Sigmoid colon (tissue), 7 donors: ENCODE measurements around the gene LDLRAD3. TPM values are rescaled to one million over a fixed set of nuclear protein-coding genes. Genes with fewer than 3 reads are reported as not detected.
A peak's percentile ranks its signal among the peaks of the same experiment; 100 is the strongest.
"Not testable (repeated sequence)": the region's sequence is repeated elsewhere in the genome, so short reads cannot be mapped to it uniquely, and the experiment has no call there.

Experiments
- DNase-seq: peaks from one replicate; pipeline ENCODE4 v3.0.0-alpha.2; 2019
- H3K27ac ChIP-seq, 4 donors: fragments of 200-600 bp; sonication (generic); one replicate each; pipeline ENCODE4 v1.5.1; 2016 to 2019; ENCODE audit warnings: mild to moderate bottlenecking in 1 of 4
- H3K27me3 ChIP-seq, 3 donors: fragments of 200-600 bp; sonication (generic); one replicate each; pipeline ENCODE4 v1.5.1; 2019; ENCODE audit warnings: mild to moderate bottlenecking in 1 of 3
- H3K36me3 ChIP-seq, 4 donors: fragments of 200-600 bp; sonication (generic); one replicate each; pipeline ENCODE4 v1.5.1; 2016 to 2019
- H3K4me1 ChIP-seq, 4 donors: fragments of 200-600 bp; sonication (generic); one replicate each; pipeline ENCODE4 v1.5.1; 2017 to 2019
- H3K4me3 ChIP-seq, 4 donors: fragments of 200-600 bp; sonication (generic); one replicate each; pipeline ENCODE4 v1.5.1; 2017 to 2019; ENCODE audit warnings: mild to moderate bottlenecking in 2 of 4, moderate library complexity in 1 of 4
- H3K9me3 ChIP-seq, 4 donors: fragments of 200-600 bp in 3 of 4; sonication (generic) in 3 of 4; one replicate each; pipeline versions ENCODE4 v1.5.1 to v1.6.1; 2013 to 2019
- CTCF ChIP-seq, 4 experiments: fragments of 450-650 bp in 3 of 4; fragments of 200-600 bp in 1 of 4; IDR thresholded peaks; one replicate each; pipeline ENCODE4 v1.5.1; 2016 to 2019; ENCODE audit warnings: antibody characterized with exemption in 4 of 4, mild to moderate bottlenecking in 3 of 4, moderate library complexity in 2 of 4
- EP300 ChIP-seq, 4 donors: sonication (generic); formaldehyde crosslinking; IDR thresholded peaks; one replicate each; pipeline ENCODE4 v1.6.1; 2017; ENCODE audit warnings: antibody characterized with exemption in 4 of 4
- POLR2A ChIP-seq, 2 donors: fragments of 450-650 bp; IDR thresholded peaks; one replicate each; pipeline ENCODE4 v1.6.1; 2016; ENCODE audit warnings: antibody characterized with exemption in 2 of 2, mild to moderate bottlenecking in 2 of 2, moderate library complexity in 2 of 2
- POLR2AphosphoS5 ChIP-seq, 4 donors: sonication (generic); formaldehyde crosslinking; IDR thresholded peaks; one replicate each; pipeline ENCODE4 v1.6.1; 2017; ENCODE audit warnings: antibody characterized with exemption in 4 of 4
- WGBS, 2 donors: extraction: QIAGEN DNeasy Blood & Tissue Kit; methylation state at CpG; one replicate each; pipeline ENCODE4 v1.1.7; 2013; 5-methylcytosine and 5-hydroxymethylcytosine counted together
- intact Hi-C: fragments of 100-400 bp; cut with DNase I; formaldehyde crosslinking; loops from one replicate; pipeline ENCODE4 v1.15.1; 2023
- polyA plus RNA-seq, 3 donors: library from polyadenylated mRNA; stranded (reverse); fragments of 200-250 nt; gene quantifications; one replicate each; pipeline ENCODE4 v1.2.3, GENCODE V29; 2013
- total RNA-seq, 4 donors: library from RNA; depleted of rRNA; stranded (reverse); fragments of >200 nt; gene quantifications; one replicate each; pipeline ENCODE4 v1.1.0, GENCODE V29; 2016
- donor health status: healthy with polysubstance abuse.
- donor health status: Bipolar disorder and iron deficiency.
- donor health status: healthy.

Gene LDLRAD3
- total and polyA plus RNA-seq, 7 donors: 0.23 to 23.4 (median 10.2) TPM

DNA sequence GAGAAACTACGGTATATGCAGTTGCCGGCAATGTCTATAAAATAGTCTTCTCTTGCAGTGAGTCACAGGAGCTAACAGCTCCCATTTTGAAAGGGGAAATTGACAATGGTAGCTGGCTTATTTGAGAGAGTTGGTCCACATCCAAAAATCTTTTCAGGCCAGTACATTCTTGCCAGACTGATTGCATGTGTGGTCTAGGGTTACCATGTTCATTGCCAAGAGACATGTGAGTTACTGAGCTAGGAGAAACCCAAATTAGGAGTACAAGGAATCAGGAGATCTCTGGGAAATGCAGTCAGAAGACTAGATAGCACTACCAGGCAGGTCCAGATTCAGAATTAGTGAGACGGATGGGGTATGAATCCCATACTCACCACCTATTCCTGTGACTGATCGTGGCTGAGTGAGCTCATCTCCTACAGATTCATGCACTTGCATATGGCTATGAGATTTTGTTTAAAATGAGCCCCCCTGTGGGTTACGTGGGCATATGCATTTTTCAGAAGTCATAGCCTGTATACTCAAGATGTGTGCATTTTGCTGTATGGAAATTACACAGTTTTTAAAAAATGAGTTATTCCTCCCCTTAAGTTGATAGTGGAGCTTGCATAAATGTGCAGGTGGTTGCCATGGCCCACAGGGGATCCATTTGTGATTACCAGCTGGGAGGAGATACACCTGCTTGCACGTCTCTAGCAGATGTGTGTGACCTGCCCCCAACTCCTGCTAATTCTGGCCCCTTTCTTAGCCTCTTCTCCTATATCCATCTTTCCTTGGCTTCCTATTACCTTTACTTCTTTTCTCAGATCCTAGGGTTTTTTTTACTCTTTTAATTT, 242.7 kb downstream of the LDLRAD3 start:
- no peaks in the 10 kb centered on the region for H3K36me3 ChIP-seq
- intact Hi-C loops: no loop called here
- WGBS, 2 donors: 79 to 90% methylated on average over 6 of the region's 6 CpGs
- H3K4me1 ChIP-seq: peaks cover 0 to 4% (median 0%) of the 10 kb centered on the region in 4 donors
- H3K27ac ChIP-seq: no peak overlapping the region
- TF ChIP-seq POLR2A (IDR thresholded peaks at IDR 0.05) (no peak), EP300 (IDR thresholded peaks at IDR 0.05) (no peak), CTCF (IDR thresholded peaks at IDR 0.05) (no peak), POLR2AphosphoS5 (IDR thresholded peaks at IDR 0.05) (peak in 1 of 4 donors; percentile 32)
- H3K4me3 ChIP-seq: no peak overlapping the region
- DNase-seq: no peak
- no peaks in the 10 kb centered on the region for H3K27me3 ChIP-seq
- no peaks in the 10 kb centered on the region for H3K9me3 ChIP-seq

GRCh38 chr11:36187622-36188021, 243.8 kb downstream of the LDLRAD3 start:
- Histone ChIP-seq H3K36me3 (no peaks in the 10 kb centered on the region), H3K4me3 (no peak overlapping the region), H3K27me3 (no peaks in the 10 kb centered on the region), H3K27ac (no peak overlapping the region), H3K9me3 (no peaks in the 10 kb centered on the region), H3K4me1 (peaks cover 0 to 4% (median 0%) of the 10 kb centered on the region in 4 donors)
- 89 to 93% methylated on average over 3 of the region's 3 CpGs for WGBS, 2 donors
- no peak for DNase-seq
- TF ChIP-seq EP300 (IDR thresholded peaks at IDR 0.05): no peak
- TF ChIP-seq POLR2A (IDR thresholded peaks at IDR 0.05): no peak
- no peak for TF ChIP-seq POLR2AphosphoS5 (IDR thresholded peaks at IDR 0.05)
- TF ChIP-seq CTCF (IDR thresholded peaks at IDR 0.05): no peak
- intact Hi-C loops: no loop called here

GRCh38 chr11:36189735-36190134, 245.9 kb downstream of the LDLRAD3 start:
- DNase-seq, H3K4me3 ChIP-seq, H3K27me3 ChIP-seq, H3K36me3 ChIP-seq, H3K27ac ChIP-seq, intact Hi-C loops, H3K9me3 ChIP-seq: not testable (repeated sequence)
- 93% methylated on average over 1 of the region's 1 CpG for WGBS, 2 donors
- peaks cover 0 to 17% (median 4%) of the 10 kb centered on the region in 4 donors for H3K4me1 ChIP-seq

DNA sequence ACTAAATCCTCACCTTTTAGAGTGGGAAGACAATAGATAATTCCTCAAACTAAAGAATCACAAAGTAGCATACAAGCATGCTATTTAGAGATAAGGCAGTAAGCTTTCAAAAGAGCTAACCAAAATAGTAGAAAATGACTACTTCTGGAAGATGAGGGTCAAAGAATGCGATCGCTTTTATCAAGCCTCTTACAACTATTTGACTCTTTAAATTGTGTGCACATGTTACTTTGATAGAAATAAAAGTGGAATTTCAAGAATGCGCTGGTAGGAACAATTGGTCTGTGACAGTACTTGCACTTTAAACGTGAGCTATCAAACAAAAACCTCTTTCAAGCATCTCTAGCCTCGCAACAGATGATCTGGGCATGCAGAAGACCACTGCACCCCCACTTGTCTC, 248.1 kb downstream of the LDLRAD3 start:
- WGBS, 2 donors: 90 to 91% methylated on average over 5 of the region's 5 CpGs
- no peaks in the 10 kb centered on the region for H3K27me3 ChIP-seq

GRCh38 chr11:36192425-36193289, 248.8 kb downstream of the LDLRAD3 start:
- WGBS, 2 donors: 73 to 87% methylated on average over 8 of the region's 8 CpGs
- Histone ChIP-seq H3K9me3 (no peaks in the 10 kb centered on the region), H3K36me3 (no peaks in the 10 kb centered on the region), H3K27me3 (no peaks in the 10 kb centered on the region), H3K4me1 (peaks cover 0 to 31% (median 15%) of the 10 kb centered on the region in 4 donors), H3K27ac (no peak overlapping the region), H3K4me3 (no peak overlapping the region)
- TF ChIP-seq POLR2A (IDR thresholded peaks at IDR 0.05) (no peak), EP300 (IDR thresholded peaks at IDR 0.05) (no peak), POLR2AphosphoS5 (IDR thresholded peaks at IDR 0.05) (no peak), CTCF (IDR thresholded peaks at IDR 0.05) (no peak)
- intact Hi-C loops: no loop called here
- DNase-seq: no peak

More for the DNA sequence above, 248.1 kb downstream of the LDLRAD3 start:
- Histone ChIP-seq H3K36me3 (no peaks in the 10 kb centered on the region), H3K27ac (no peak overlapping the region), H3K9me3 (no peaks in the 10 kb centered on the region), H3K4me3 (no peak overlapping the region), H3K4me1 (peaks cover 0 to 28% (median 11%) of the 10 kb centered on the region in 4 donors)
- DNase-seq: no peak
- TF ChIP-seq POLR2AphosphoS5 (IDR thresholded peaks at IDR 0.05): no peak
- intact Hi-C loops: no loop called here
